ENCODE measurements around the gene DSTYK.

Gene DSTYK

DNA sequence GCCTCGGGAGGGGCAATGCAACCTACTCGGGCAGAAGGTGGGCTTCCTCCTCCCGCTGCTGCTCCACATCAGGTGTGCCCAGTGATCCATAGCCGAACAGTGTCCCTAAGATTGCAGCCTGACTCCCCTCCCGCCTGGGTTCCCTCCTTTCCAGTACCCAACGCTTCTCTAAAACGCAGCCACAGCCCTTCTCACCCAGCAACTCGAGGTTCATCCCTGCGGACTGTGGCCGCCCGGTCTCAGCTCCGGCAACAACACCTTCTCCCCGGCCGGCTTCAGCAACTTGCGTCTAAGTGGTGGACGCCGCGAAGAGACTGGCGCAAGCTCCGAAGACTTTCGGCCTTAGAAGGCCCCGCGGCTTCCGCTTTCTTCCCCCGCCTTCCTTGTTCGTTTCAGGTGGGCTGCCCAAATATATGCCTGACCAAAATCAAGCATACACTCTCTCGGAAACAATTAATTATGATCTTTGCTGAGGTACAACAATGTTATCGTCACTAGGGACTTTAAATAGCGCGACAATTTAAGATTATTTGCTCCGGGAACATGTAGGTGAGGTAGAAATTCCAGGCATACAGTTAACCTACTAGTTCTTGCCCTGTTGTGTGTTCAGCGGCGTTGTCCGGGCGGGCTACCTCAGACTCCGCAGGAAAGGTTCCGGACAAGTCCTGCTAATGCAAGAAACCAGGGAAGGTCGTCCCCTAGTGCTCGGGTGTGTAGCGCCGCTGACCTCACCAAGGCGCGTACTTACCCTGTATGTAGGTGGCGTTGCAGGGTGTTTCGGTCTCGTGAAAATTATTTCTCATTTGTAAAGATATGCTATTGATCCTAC is 89.6 kb downstream of the DSTYK start, which contains the start of gene RBBP5 (continued):
- peak; percentile 85 for TF ChIP-seq ZNF843 (tag by site-specific recombination; IDR thresholded peaks at IDR 0.05)
- TF ChIP-seq, protein P1, sequence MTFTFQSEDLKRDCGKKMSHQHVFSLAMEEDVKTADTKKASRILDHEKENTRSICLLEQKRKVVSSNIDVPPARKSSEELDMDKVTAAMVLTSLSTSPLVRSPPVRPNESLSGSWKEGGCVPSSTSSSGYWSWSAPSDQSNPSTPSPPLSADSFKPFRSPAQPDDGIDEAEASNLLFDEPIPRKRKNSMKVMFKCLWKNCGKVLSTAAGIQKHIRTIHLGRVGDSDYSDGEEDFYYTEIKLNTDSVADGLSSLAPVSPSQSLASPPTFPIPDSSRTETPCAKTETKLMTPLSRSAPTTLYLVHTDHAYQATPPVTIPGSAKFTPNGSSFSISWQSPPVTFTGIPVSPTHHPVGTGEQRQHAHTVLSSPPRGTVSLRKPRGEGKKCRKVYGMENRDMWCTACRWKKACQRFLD (tag by site-specific recombination; IDR thresholded peaks at IDR 0.05) = peak; percentile 78
- TF ChIP-seq ZNF335 (tag by site-specific recombination; conservative IDR thresholded peaks at IDR 0.05) = peak; percentile 100
- TF ChIP-seq ZNF324 (tag by site-specific recombination; IDR thresholded peaks at IDR 0.05) = peak; percentile 100
- TF ChIP-seq, protein P2, sequence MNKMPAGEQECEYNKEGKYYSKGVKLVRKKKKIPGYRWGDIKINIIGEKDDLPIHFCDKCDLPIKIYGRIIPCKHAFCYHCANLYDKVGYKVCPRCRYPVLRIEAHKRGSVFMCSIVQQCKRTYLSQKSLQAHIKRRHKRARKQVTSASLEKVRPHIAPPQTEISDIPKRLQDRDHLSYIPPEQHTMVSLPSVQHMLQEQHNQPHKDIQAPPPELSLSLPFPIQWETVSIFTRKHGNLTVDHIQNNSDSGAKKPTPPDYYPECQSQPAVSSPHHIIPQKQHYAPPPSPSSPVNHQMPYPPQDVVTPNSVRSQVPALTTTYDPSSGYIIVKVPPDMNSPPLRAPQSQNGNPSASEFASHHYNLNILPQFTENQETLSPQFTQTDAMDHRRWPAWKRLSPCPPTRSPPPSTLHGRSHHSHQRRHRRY (tag by site-specific recombination; IDR thresholded peaks at IDR 0.05) = 0 out of 2 replicates have a peak, but pooled peaks have one; percentile 52
- TF ChIP-seq ZBTB8A (tag by site-specific recombination; IDR thresholded peaks at IDR 0.05) = peak; percentile 80
- TF ChIP-seq ZNF394 (tag by site-specific recombination; IDR thresholded peaks at IDR 0.05; ENCODE audit: borderline replicate concordance) = peak; percentile 92
- peak; percentile 72 for TF ChIP-seq SP2 (tag by site-specific recombination; IDR thresholded peaks at IDR 0.05)
- no peak for TF ChIP-seq ZNF837 (tag by site-specific recombination; IDR thresholded peaks at IDR 0.05)

DNA sequence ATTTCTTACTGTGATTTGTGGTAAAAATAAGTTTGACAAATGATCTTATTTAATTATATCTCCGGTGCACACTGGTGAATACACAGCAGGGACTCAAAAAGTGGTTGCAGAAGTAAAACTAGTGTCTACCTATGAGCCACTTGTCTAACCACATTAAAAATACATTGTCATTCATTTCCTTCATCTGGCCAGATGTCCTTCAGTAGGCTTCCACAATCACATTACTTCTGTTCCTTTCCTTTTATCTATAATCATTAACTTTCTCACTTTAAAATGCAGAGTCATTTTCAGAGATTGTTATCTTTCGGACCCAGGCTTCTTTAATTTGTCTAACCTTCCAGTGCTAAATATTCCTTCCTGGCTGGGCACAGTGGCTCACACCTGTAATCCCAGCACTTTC is 92.8 kb downstream of the DSTYK start:
- Histone ChIP-seq H3K27ac (ENCODE audit: extremely low read depth, low read depth, low read length) (no peak overlapping the region), H3K4me3 (ENCODE audit: low read depth, low read length) (no peak overlapping the region), H3K9me3 (ENCODE audit: control insufficient read depth, insufficient read depth, low read depth, low read length) (no peaks in the 10 kb centered on the region), H3K36me3 (ENCODE audit: control insufficient read depth in 2 of 2, insufficient read depth in 1 of 2, low read length in 2 of 2) (peaks cover 11 to 33% of the 10 kb centered on the region in 2 experiments), H3K4me1 (ENCODE audit: control insufficient read depth, insufficient read depth, low read length) (0 out of 2 replicates have a peak, but pooled peaks cover 2% of the 10 kb centered on the region)
- CTCF ChIA-PET = interaction anchor here (1.8 kb wide), 1 partner anchor 23 kb away, joined by 5 read pairs; no protein-coding TSS in a partner anchor
- TF ChIP-seq, protein P3, sequence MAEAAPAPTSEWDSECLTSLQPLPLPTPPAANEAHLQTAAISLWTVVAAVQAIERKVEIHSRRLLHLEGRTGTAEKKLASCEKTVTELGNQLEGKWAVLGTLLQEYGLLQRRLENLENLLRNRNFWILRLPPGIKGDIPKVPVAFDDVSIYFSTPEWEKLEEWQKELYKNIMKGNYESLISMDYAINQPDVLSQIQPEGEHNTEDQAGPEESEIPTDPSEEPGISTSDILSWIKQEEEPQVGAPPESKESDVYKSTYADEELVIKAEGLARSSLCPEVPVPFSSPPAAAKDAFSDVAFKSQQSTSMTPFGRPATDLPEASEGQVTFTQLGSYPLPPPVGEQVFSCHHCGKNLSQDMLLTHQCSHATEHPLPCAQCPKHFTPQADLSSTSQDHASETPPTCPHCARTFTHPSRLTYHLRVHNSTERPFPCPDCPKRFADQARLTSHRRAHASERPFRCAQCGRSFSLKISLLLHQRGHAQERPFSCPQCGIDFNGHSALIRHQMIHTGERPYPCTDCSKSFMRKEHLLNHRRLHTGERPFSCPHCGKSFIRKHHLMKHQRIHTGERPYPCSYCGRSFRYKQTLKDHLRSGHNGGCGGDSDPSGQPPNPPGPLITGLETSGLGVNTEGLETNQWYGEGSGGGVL (tag by site-specific recombination; IDR thresholded peaks at IDR 0.05) = no peak
- POLR2A ChIA-PET = no interaction called here

DNA sequence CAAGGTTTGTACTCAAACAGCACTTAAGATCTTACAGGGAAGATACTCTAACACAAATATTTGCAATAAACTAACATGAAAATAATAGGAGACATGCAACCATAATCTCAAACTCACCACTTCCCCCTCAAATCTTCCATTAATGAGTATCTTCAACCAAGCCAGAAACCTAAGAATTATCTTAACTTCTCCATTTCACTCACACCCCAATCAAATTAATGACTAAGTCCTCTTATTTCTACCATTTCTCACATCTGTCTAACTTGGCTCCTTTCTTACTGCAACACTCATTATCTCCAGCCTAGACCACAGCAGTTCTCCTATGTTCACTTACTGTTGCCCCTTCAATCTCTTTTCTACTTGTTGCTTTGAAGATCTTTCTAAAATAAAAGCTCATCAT is 100.1 kb downstream of the DSTYK start:
- POLR2A ChIA-PET = interaction anchor here (2.7 kb wide), 1 partner anchor 10 kb away, joined by 12 read pairs; the partner anchor contains the start of gene RBBP5
- Histone ChIP-seq H3K4me3 (ENCODE audit: low read depth, low read length) (no peak overlapping the region), H3K27ac (ENCODE audit: extremely low read depth, low read depth, low read length) (no peak overlapping the region), H3K9me3 (ENCODE audit: control insufficient read depth, insufficient read depth, low read depth, low read length) (no peaks in the 10 kb centered on the region), H3K36me3 (ENCODE audit: control insufficient read depth in 2 of 2, insufficient read depth in 1 of 2, low read length in 2 of 2) (peaks cover 27 to 78% of the 10 kb centered on the region in 2 experiments), H3K4me1 (ENCODE audit: control insufficient read depth, insufficient read depth, low read length) (no peaks in the 10 kb centered on the region)
- TF ChIP-seq, protein P4, sequence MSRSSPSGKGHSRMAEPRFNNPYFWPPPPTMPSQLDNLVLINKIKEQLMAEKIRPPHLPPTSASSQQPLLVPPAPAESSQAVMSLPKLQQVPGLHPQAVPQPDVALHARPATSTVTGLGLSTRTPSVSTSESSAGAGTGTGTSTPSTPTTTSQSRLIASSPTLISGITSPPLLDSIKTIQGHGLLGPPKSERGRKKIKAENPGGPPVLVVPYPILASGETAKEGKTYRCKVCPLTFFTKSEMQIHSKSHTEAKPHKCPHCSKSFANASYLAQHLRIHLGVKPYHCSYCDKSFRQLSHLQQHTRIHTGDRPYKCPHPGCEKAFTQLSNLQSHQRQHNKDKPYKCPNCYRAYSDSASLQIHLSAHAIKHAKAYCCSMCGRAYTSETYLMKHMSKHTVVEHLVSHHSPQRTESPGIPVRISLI (tag by site-specific recombination; IDR thresholded peaks at IDR 0.05) = no peak
- peak; percentile 41; the same call in 1 of the 2 replicates for TF ChIP-seq SCRT2 (tag by site-specific recombination; IDR thresholded peaks at IDR 0.05)
- CTCF ChIA-PET = interaction anchor here (0.8 to 1.5 kb wide), 2 partner anchors 33 to 122 kb away, joined by 3 to 4 read pairs; no protein-coding TSS in a partner anchor

DNA sequence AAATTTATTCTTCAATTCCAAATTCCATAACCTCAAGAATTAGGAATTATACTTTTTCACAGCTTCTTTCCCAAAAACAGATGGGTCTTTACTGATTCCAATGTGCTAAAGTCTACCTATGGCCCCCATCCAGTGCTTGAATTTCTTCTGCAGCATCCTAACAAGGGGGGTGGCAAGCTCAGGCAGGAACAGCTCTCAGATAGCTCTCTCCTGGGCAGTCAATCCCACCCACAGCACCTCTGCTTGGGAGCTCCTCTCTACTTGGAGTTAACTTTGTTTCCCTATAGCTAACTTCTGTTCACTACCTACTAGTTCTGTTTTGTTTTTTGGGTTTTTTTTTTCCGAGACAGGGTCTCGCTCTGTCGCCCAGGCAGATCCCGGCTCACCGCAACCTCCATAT is 101.8 kb downstream of the DSTYK start:
- peaks cover 32 to 84% of the 10 kb centered on the region in 2 experiments for H3K36me3 ChIP-seq (ENCODE audit: control insufficient read depth in 2 of 2, insufficient read depth in 1 of 2, low read length in 2 of 2)
- no peaks in the 10 kb centered on the region for H3K4me1 ChIP-seq (ENCODE audit: control insufficient read depth, insufficient read depth, low read length)
- CTCF ChIA-PET = interaction anchor here (0.7 to 2.2 kb wide), 7 partner anchors 10 to 571 kb away, joined by 3 to 9 read pairs (median 4); no protein-coding TSS in a partner anchor
- no peak overlapping the region for H3K4me3 ChIP-seq (ENCODE audit: low read depth, low read length)
- peak; percentile 70 for TF ChIP-seq ZNF341 (tag by site-specific recombination; IDR thresholded peaks at IDR 0.05; ENCODE audit: low read depth)
- TF ChIP-seq GLI4 (tag by site-specific recombination; IDR thresholded peaks at IDR 0.05) = no peak
- TF ChIP-seq ZFP69B (tag by site-specific recombination; IDR thresholded peaks at IDR 0.05) = no peak
- POLR2A ChIA-PET = interaction anchor here (0.9 to 2.7 kb wide), 2 partner anchors 12 to 118 kb away, joined by 3 to 12 read pairs; partner anchors contain the start of genes RBBP5 and TMCC2
- H3K27ac ChIP-seq (ENCODE audit: extremely low read depth, low read depth, low read length) = no peak overlapping the region
- no peaks in the 10 kb centered on the region for H3K9me3 ChIP-seq (ENCODE audit: control insufficient read depth, insufficient read depth, low read depth, low read length)

Data from HEK293 (cell line).